Measurements from ENCODE around the gene AFF1.

The AFF1 gene

GRCh38 chr4:87002682-87003043, 67.9 kb downstream of the AFF1 start:
- peaks cover 0 to 3% of the 10 kb centered on the region in 2 donors for H3K36me3 ChIP-seq (ENCODE audit: control insufficient read depth in 2 of 2, insufficient read depth in 2 of 2, low read length in 2 of 2)
- H3K4me1 ChIP-seq (ENCODE audit: control insufficient read depth in 2 of 2, insufficient read depth in 2 of 2, low read length in 2 of 2): peaks cover 11 to 12% of the 10 kb centered on the region in 2 donors
- H3K27me3 ChIP-seq (ENCODE audit: control insufficient read depth in 2 of 2, insufficient read depth in 2 of 2, low read length in 2 of 2): no peaks in the 10 kb centered on the region
- no peak overlapping the region for H3K27ac ChIP-seq (ENCODE audit: low read depth in 2 of 2, low read length in 2 of 2)
- H3K4me3 ChIP-seq (ENCODE audit: low read length in 2 of 2): no peak overlapping the region
- H3K9ac ChIP-seq (ENCODE audit: low read depth in 1 of 2, low read length in 2 of 2): no peak overlapping the region
- H3K9me3 ChIP-seq (ENCODE audit: control insufficient read depth in 2 of 2, low read length in 2 of 2): no peaks in the 10 kb centered on the region

- no peak overlapping the region for H3K27ac ChIP-seq (ENCODE audit: low read depth in 2 of 2, low read length in 2 of 2)
- H3K4me1 ChIP-seq (ENCODE audit: control insufficient read depth in 2 of 2, insufficient read depth in 2 of 2, low read length in 2 of 2): peaks cover 14 to 18% of the 10 kb centered on the region in 2 donors
- H3K9me3 ChIP-seq (ENCODE audit: control insufficient read depth in 2 of 2, low read length in 2 of 2): no peaks in the 10 kb centered on the region
- peaks cover 0 to 3% of the 10 kb centered on the region in 2 donors for H3K36me3 ChIP-seq (ENCODE audit: control insufficient read depth in 2 of 2, insufficient read depth in 2 of 2, low read length in 2 of 2)
- H3K9ac ChIP-seq (ENCODE audit: low read depth in 1 of 2, low read length in 2 of 2): no peak overlapping the region
- no peak overlapping the region for H3K4me3 ChIP-seq (ENCODE audit: low read length in 2 of 2)
- no peaks in the 10 kb centered on the region for H3K27me3 ChIP-seq (ENCODE audit: control insufficient read depth in 2 of 2, insufficient read depth in 2 of 2, low read length in 2 of 2)
Measured at GRCh38 chr4:87003266-87003665, 68.5 kb downstream of the AFF1 start.

- peak overlapping the region; percentile 98 for H3K4me3 ChIP-seq (ENCODE audit: low read length in 2 of 2)
Measured at GRCh38 chr4:87005369-87005689, 70.5 kb downstream of the AFF1 start.

GRCh38 chr4:87005690-87006425, 71.0 kb downstream of the AFF1 start:
- peaks cover 0 to 3% of the 10 kb centered on the region in 2 donors for H3K36me3 ChIP-seq (ENCODE audit: control insufficient read depth in 2 of 2, insufficient read depth in 2 of 2, low read length in 2 of 2)
- H3K4me3 ChIP-seq (ENCODE audit: low read length in 2 of 2): peak overlapping the region; percentile 98
- peaks cover 31 to 38% of the 10 kb centered on the region in 2 donors for H3K4me1 ChIP-seq (ENCODE audit: control insufficient read depth in 2 of 2, insufficient read depth in 2 of 2, low read length in 2 of 2)
- no peaks in the 10 kb centered on the region for H3K27me3 ChIP-seq (ENCODE audit: control insufficient read depth in 2 of 2, insufficient read depth in 2 of 2, low read length in 2 of 2)
- no peaks in the 10 kb centered on the region for H3K9me3 ChIP-seq (ENCODE audit: control insufficient read depth in 2 of 2, low read length in 2 of 2)
- peak overlapping the region; percentile 95 to 96 for H3K27ac ChIP-seq (ENCODE audit: low read depth in 2 of 2, low read length in 2 of 2)
- peak overlapping the region; percentile 92 to 94 for H3K9ac ChIP-seq (ENCODE audit: low read depth in 1 of 2, low read length in 2 of 2)

More at GRCh38 chr4:87005369-87005689, 70.5 kb downstream of the AFF1 start:
- no peaks in the 10 kb centered on the region for H3K27me3 ChIP-seq (ENCODE audit: control insufficient read depth in 2 of 2, insufficient read depth in 2 of 2, low read length in 2 of 2)
- H3K4me1 ChIP-seq (ENCODE audit: control insufficient read depth in 2 of 2, insufficient read depth in 2 of 2, low read length in 2 of 2): peaks cover 31 to 36% of the 10 kb centered on the region in 2 donors
- peaks cover 0 to 3% of the 10 kb centered on the region in 2 donors for H3K36me3 ChIP-seq (ENCODE audit: control insufficient read depth in 2 of 2, insufficient read depth in 2 of 2, low read length in 2 of 2)
- peak overlapping the region; percentile 18 to 92 for H3K9ac ChIP-seq (ENCODE audit: low read depth in 1 of 2, low read length in 2 of 2)
- H3K27ac ChIP-seq (ENCODE audit: low read depth in 2 of 2, low read length in 2 of 2): peak overlapping the region; percentile 95 to 96
- no peaks in the 10 kb centered on the region for H3K9me3 ChIP-seq (ENCODE audit: control insufficient read depth in 2 of 2, low read length in 2 of 2)

- Histone ChIP-seq H3K4me1 (ENCODE audit: control insufficient read depth in 2 of 2, insufficient read depth in 2 of 2, low read length in 2 of 2) (peaks cover 33 to 43% of the 10 kb centered on the region in 2 donors), H3K4me3 (ENCODE audit: low read length in 2 of 2) (peak overlapping the region; percentile 98), H3K27ac (ENCODE audit: low read depth in 2 of 2, low read length in 2 of 2) (peak overlapping the region; percentile 95 to 96), H3K9me3 (ENCODE audit: control insufficient read depth in 2 of 2, low read length in 2 of 2) (no peaks in the 10 kb centered on the region), H3K9ac (ENCODE audit: low read depth in 1 of 2, low read length in 2 of 2) (peak overlapping the region; percentile 92 to 94), H3K27me3 (ENCODE audit: control insufficient read depth in 2 of 2, insufficient read depth in 2 of 2, low read length in 2 of 2) (no peaks in the 10 kb centered on the region), H3K36me3 (ENCODE audit: control insufficient read depth in 2 of 2, insufficient read depth in 2 of 2, low read length in 2 of 2) (peaks cover 0 to 3% of the 10 kb centered on the region in 2 donors)
Measured at GRCh38 chr4:87006426-87006675, 71.5 kb downstream of the AFF1 start.

GRCh38 chr4:87006676-87007527, 72.1 kb downstream of the AFF1 start:
- peak overlapping the region; percentile 95 to 96 for H3K27ac ChIP-seq (ENCODE audit: low read depth in 2 of 2, low read length in 2 of 2)
- no peaks in the 10 kb centered on the region for H3K9me3 ChIP-seq (ENCODE audit: control insufficient read depth in 2 of 2, low read length in 2 of 2)
- H3K4me1 ChIP-seq (ENCODE audit: control insufficient read depth in 2 of 2, insufficient read depth in 2 of 2, low read length in 2 of 2): peaks cover 37 to 47% of the 10 kb centered on the region in 2 donors
- H3K36me3 ChIP-seq (ENCODE audit: control insufficient read depth in 2 of 2, insufficient read depth in 2 of 2, low read length in 2 of 2): no peaks in the 10 kb centered on the region
- H3K9ac ChIP-seq (ENCODE audit: low read depth in 1 of 2, low read length in 2 of 2): peak overlapping the region; percentile 92 to 94
- H3K4me3 ChIP-seq (ENCODE audit: low read length in 2 of 2): peak overlapping the region; percentile 98
- no peaks in the 10 kb centered on the region for H3K27me3 ChIP-seq (ENCODE audit: control insufficient read depth in 2 of 2, insufficient read depth in 2 of 2, low read length in 2 of 2)

GRCh38 chr4:87007528-87008446, 73.0 kb downstream of the AFF1 start:
- Histone ChIP-seq H3K27ac (ENCODE audit: low read depth in 2 of 2, low read length in 2 of 2) (peak overlapping the region; percentile 95 to 96), H3K9me3 (ENCODE audit: control insufficient read depth in 2 of 2, low read length in 2 of 2) (no peaks in the 10 kb centered on the region), H3K9ac (ENCODE audit: low read depth in 1 of 2, low read length in 2 of 2) (peak overlapping the region; percentile 92 to 94), H3K4me1 (ENCODE audit: control insufficient read depth in 2 of 2, insufficient read depth in 2 of 2, low read length in 2 of 2) (peaks cover 37 to 48% of the 10 kb centered on the region in 2 donors), H3K36me3 (ENCODE audit: control insufficient read depth in 2 of 2, insufficient read depth in 2 of 2, low read length in 2 of 2) (no peaks in the 10 kb centered on the region), H3K4me3 (ENCODE audit: low read length in 2 of 2) (peak overlapping the region; percentile 98), H3K27me3 (ENCODE audit: control insufficient read depth in 2 of 2, insufficient read depth in 2 of 2, low read length in 2 of 2) (no peaks in the 10 kb centered on the region)

GRCh38 chr4:87009095-87009648, 74.4 kb downstream of the AFF1 start:
- Histone ChIP-seq H3K27ac (ENCODE audit: low read depth in 2 of 2, low read length in 2 of 2) (peak overlapping the region; percentile 43 to 61), H3K36me3 (ENCODE audit: control insufficient read depth in 2 of 2, insufficient read depth in 2 of 2, low read length in 2 of 2) (no peaks in the 10 kb centered on the region), H3K27me3 (ENCODE audit: control insufficient read depth in 2 of 2, insufficient read depth in 2 of 2, low read length in 2 of 2) (no peaks in the 10 kb centered on the region), H3K9me3 (ENCODE audit: control insufficient read depth in 2 of 2, low read length in 2 of 2) (no peaks in the 10 kb centered on the region), H3K4me1 (ENCODE audit: control insufficient read depth in 2 of 2, insufficient read depth in 2 of 2, low read length in 2 of 2) (peaks cover 48 to 55% of the 10 kb centered on the region in 2 donors), H3K4me3 (ENCODE audit: low read length in 2 of 2) (peak overlapping the region; percentile 32 to 98), H3K9ac (ENCODE audit: low read depth in 1 of 2, low read length in 2 of 2) (peak overlapping the region; percentile 43 to 92)

GRCh38 chr4:87010192-87010591, 75.4 kb downstream of the AFF1 start:
- H3K4me1 ChIP-seq (ENCODE audit: control insufficient read depth in 2 of 2, insufficient read depth in 2 of 2, low read length in 2 of 2): peaks cover 54 to 62% of the 10 kb centered on the region in 2 donors
- H3K9ac ChIP-seq (ENCODE audit: low read depth in 1 of 2, low read length in 2 of 2): no peak overlapping the region
- peak overlapping the region in 1 of 2 donors; percentile 98 for H3K4me3 ChIP-seq (ENCODE audit: low read length in 2 of 2)
- H3K27ac ChIP-seq (ENCODE audit: low read depth in 2 of 2, low read length in 2 of 2): peak overlapping the region; percentile 43
- no peaks in the 10 kb centered on the region for H3K9me3 ChIP-seq (ENCODE audit: control insufficient read depth in 2 of 2, low read length in 2 of 2)
- H3K36me3 ChIP-seq (ENCODE audit: control insufficient read depth in 2 of 2, insufficient read depth in 2 of 2, low read length in 2 of 2): no peaks in the 10 kb centered on the region
- H3K27me3 ChIP-seq (ENCODE audit: control insufficient read depth in 2 of 2, insufficient read depth in 2 of 2, low read length in 2 of 2): no peaks in the 10 kb centered on the region
